DOHH2 (cell line): ENCODE results near the gene ZFYVE27.
"Not testable (repeated sequence)": the region's sequence is repeated elsewhere in the genome, so short reads cannot be mapped to it uniquely, and the experiment has no call there.

Source experiments
- H3F3A ChIP-seq: fragments of 200-600 bp; sonication (generic), shearing (Covaris generic); 2 replicates; pipeline ENCODE4 v1.6.0; 2016; ENCODE audit warnings: antibody characterized with exemption, mild to moderate bottlenecking; ENCODE audit not compliant: control insufficient read depth, insufficient read depth
- H3K27ac ChIP-seq: fragments of 200-600 bp; sonication (generic); 2 replicates; pipeline ENCODE4 v1.5.1; 2014; ENCODE audit warnings: low read depth, mild to moderate bottlenecking, low read length, moderate library complexity
- H3K27me3 ChIP-seq: fragments of 200-600 bp; sonication (generic); 2 replicates; pipeline ENCODE4 v1.6.1; 2014; ENCODE audit warnings: mild to moderate bottlenecking, low read length, mixed read lengths; ENCODE audit not compliant: control insufficient read depth
- H3K36me3 ChIP-seq: fragments of 200-600 bp; sonication (generic); 2 replicates; pipeline ENCODE4 v1.6.1; 2014; ENCODE audit warnings: mild to moderate bottlenecking, low read length, moderate library complexity, mixed read lengths; ENCODE audit not compliant: control insufficient read depth
- H3K4me1 ChIP-seq: fragments of 200-600 bp; sonication (generic); 2 replicates; pipeline ENCODE4 v1.6.1; 2014; ENCODE audit warnings: mild to moderate bottlenecking, low read length, mixed read lengths; ENCODE audit not compliant: control insufficient read depth
- H3K4me2 ChIP-seq: fragments of 200-600 bp; sonication (generic); 2 replicates; pipeline ENCODE4 v1.6.0; 2014; ENCODE audit warnings: mild to moderate bottlenecking, low read length, moderate library complexity
- H3K4me3 ChIP-seq: fragments of 200-600 bp; sonication (generic); 2 replicates; pipeline ENCODE4 v1.5.1; 2014; ENCODE audit warnings: mild to moderate bottlenecking, low read length, mixed read lengths
- H3K79me2 ChIP-seq: fragments of 200-600 bp; sonication (generic); 2 replicates; pipeline ENCODE4 v1.6.1; 2014; ENCODE audit warnings: mild to moderate bottlenecking, low read length, mixed read lengths; ENCODE audit not compliant: control insufficient read depth
- H3K9me2 ChIP-seq: fragments of 200-600 bp; sonication (generic); replicated peaks from 2 replicates; pipeline ENCODE4 v1.6.1; 2014; ENCODE audit warnings: mild to moderate bottlenecking, low read length, mixed read lengths; ENCODE audit not compliant: control insufficient read depth
- H3K9me3 ChIP-seq: fragments of 200-600 bp; sonication (generic); 2 replicates; pipeline ENCODE4 v1.6.1; 2014; ENCODE audit warnings: antibody characterized with exemption, low read length, mixed read lengths; ENCODE audit not compliant: control insufficient read depth, insufficient read depth
- H4K20me1 ChIP-seq: fragments of 200-600 bp; sonication (generic); 2 replicates; pipeline ENCODE4 v1.6.0; 2014; ENCODE audit warnings: low read depth, mild to moderate bottlenecking, antibody characterized with exemption, low read length, moderate library complexity; ENCODE audit not compliant: control insufficient read depth, insufficient read depth
- EZH2phosphoT487 ChIP-seq: fragments of 200-600 bp; sonication (generic); IDR thresholded peaks from 2 replicates; pipeline ENCODE4 v1.6.1; 2017; ENCODE audit warnings: borderline replicate concordance, mild to moderate bottlenecking, antibody characterized with exemption, low read length, moderate library complexity, mixed read lengths
- TF ChIP-seq, protein P1 (sequence below): fragments of 200-600 bp; sonication (generic); IDR thresholded peaks from one replicate; pipeline ENCODE4 v1.5.1; 2014; ENCODE audit warnings: antibody characterized with exemption, mild to moderate bottlenecking, low read depth, low read length; ENCODE audit not compliant: poor library complexity, severe bottlenecking

The ZFYVE27 gene, protein sequence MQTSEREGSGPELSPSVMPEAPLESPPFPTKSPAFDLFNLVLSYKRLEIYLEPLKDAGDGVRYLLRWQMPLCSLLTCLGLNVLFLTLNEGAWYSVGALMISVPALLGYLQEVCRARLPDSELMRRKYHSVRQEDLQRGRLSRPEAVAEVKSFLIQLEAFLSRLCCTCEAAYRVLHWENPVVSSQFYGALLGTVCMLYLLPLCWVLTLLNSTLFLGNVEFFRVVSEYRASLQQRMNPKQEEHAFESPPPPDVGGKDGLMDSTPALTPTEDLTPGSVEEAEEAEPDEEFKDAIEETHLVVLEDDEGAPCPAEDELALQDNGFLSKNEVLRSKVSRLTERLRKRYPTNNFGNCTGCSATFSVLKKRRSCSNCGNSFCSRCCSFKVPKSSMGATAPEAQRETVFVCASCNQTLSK

DNA sequence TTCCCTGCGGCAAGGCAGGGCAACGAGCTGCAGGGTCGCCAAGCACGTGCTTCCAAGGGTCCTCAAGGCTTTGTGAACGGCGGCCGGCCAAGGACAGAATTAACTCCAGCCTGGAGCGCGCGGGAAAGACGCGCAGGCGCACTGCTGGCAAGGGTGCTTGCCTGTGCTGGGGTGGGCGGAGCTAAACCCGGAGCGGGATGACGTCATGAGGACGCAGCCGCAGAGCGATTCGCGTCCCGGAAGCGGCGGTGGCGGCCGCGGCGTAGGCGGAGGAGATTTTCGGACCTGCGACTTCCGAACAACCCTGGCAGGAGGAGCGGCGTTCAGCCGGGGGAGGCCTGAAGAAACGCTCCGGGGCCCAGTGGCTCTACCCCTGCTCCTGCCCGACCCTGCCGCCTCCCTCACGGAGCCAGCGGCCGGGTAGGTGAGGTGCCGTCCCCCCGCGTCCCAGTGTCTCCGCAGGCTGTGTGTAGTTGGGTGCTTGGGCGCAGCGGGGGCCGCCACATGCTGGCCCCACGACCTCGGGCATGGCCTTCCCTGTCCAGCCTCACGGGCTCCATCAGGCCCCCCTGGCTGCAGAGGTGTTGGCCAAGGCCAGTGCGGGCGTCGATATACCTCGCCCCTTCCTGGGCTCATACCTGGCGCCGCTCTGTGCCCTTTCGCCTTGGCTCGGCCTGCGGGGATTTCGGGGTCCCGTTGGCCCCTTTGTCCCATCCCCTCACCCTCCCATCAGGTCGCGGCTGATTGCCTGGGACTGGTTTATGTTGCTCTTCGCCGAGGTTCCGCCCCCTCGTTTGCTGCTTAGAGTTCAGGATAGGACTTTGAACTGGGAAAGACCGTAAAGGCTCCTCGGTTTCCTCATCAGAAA, at the start of gene ZFYVE27:
TSS of gene ZFYVE27 (plus strand) at position 227 of the 868 bp plus-strand sequence. CDS start 1,350 bp downstream, outside the sequence.
- no peak for TF ChIP-seq EZH2phosphoT487
- H4K20me1 ChIP-seq, result peaks cover 17% of the 10 kb centered on the region; the same call in 1 of the 2 replicates
- H3F3A ChIP-seq, result peaks cover 8% of the 10 kb centered on the region
- no peaks in the 10 kb centered on the region for H3K27me3 ChIP-seq
- peak within 1 kb of the TSS; percentile 98 for H3K4me2 ChIP-seq
- H3K4me3 ChIP-seq, result peak within 1 kb of the TSS; percentile 98
- peaks cover 52% of the 10 kb centered on the region for H3K79me2 ChIP-seq
- peak within 1 kb of the TSS; percentile 90 for H3K27ac ChIP-seq
- peaks cover 47% of the 10 kb centered on the region for H3K4me1 ChIP-seq
- H3K9me2 ChIP-seq, result no peaks in the 10 kb centered on the region
- peaks cover 3% of the 10 kb centered on the region; the same call in 1 of the 2 replicates for H3K9me3 ChIP-seq
- H3K36me3 ChIP-seq, result peaks cover 41% of the 10 kb centered on the region

DNA sequence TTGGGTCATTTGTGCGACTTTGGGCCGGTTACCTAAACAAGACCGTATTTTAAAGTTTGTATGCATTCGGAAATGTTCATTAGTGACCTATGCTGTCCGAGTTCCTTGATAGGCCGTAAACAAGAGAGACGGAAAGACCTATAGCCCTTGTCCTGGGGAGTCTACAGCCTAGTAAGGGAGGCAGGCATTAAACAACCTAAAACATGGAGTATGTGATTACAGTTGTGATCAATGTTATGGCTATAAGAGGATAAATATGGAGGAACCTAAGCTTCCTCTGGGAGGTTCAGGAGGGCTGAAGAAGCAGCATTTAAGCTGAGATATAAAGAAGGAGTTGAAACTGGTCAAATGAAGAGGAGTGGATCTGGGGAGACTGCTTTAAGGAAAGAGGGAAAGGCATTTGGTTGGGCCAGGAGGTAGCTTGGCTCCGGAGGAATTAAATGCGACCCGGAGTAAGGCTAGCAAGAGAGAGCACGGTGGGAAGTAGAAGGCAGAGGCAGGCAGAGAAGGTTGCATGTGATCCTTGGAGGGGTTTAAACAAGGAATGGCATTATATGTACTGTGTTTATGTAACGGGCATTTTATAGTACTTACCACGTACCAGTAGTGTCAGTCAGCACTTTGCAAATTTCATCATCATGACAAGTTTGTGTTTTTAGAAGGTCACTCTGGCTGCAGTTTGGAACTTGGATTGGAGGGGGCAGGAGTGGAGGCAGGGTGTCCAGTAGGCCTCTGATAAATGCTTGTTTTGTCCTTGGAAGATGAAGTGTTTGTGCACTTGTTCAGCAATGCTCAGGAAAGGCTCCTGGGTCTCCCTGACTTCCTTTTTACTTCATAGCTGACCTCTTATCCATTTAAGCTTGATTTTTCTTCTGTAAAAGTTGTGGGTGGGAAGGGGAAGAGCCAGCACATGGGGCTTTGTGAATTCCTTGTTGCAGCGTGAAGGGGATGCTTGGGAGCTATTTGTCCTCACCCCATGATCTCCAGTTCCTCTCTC, 48.8 kb upstream of the ZFYVE27 start:
- Histone ChIP-seq H3K4me3 (peak overlapping the region; percentile 86), H3K27ac (no peak overlapping the region), H3K79me2 (no peaks in the 10 kb centered on the region), H3K9me2 (no peaks in the 10 kb centered on the region), H3K27me3 (no peaks in the 10 kb centered on the region), H3K4me1 (peaks cover 16% of the 10 kb centered on the region), H3F3A (peaks cover 2% of the 10 kb centered on the region; the same call in 1 of the 2 replicates), H3K36me3 (no peaks in the 10 kb centered on the region), H4K20me1 (no peaks in the 10 kb centered on the region), H3K9me3 (no peaks in the 10 kb centered on the region), H3K4me2 (peak overlapping the region; percentile 92)
- TF ChIP-seq EZH2phosphoT487, result no peak

DNA sequence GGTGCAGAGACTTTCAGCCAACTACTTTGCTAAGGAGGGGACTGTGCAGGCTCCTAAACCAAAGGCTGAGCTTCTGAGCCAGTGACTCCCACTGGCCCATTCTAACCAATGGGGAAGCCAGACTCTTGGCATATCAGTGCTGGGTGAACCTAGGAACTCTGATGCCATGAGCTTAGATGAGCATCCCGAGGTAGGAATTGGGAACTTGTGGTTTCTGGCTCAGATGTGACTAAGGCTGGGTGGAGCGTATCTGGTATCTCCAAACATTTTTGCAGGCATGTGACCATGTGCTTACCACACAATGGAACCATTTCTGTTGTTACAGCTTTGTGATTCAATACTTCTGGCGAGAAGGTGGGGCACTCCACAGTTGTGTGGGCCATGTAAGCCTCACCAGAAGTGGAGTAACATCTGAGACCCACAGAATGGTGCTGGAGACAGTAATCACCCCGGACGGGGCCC, 47.3 kb upstream of the ZFYVE27 start:
- no peak for TF ChIP-seq EZH2phosphoT487
- TF ChIP-seq, protein P1, sequence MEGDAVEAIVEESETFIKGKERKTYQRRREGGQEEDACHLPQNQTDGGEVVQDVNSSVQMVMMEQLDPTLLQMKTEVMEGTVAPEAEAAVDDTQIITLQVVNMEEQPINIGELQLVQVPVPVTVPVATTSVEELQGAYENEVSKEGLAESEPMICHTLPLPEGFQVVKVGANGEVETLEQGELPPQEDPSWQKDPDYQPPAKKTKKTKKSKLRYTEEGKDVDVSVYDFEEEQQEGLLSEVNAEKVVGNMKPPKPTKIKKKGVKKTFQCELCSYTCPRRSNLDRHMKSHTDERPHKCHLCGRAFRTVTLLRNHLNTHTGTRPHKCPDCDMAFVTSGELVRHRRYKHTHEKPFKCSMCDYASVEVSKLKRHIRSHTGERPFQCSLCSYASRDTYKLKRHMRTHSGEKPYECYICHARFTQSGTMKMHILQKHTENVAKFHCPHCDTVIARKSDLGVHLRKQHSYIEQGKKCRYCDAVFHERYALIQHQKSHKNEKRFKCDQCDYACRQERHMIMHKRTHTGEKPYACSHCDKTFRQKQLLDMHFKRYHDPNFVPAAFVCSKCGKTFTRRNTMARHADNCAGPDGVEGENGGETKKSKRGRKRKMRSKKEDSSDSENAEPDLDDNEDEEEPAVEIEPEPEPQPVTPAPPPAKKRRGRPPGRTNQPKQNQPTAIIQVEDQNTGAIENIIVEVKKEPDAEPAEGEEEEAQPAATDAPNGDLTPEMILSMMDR, result no peak
- no peak overlapping the region for H3K27ac ChIP-seq

DNA sequence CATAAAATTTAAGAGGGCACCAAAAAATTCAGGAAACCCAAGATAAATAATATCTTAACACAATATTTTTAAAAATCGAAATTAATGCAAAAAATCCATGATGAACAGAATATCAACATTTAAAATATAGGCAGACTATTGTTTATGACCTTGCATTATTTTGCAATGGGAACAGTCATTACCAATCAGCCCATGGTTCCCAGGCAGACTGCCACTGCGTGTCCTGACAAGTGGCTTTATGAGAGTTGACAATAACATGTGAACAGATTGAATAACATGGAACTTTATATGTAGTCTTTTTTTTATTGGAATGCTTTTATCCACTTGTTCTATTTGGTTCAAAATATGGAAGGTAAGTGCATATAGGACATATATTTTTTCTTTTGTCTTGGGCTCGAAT, 46.8 kb upstream of the ZFYVE27 start:
- no peak overlapping the region for H3K27ac ChIP-seq

More for the DNA sequence above, 47.3 kb upstream of the ZFYVE27 start:
- Histone ChIP-seq H3K9me3 (no peaks in the 10 kb centered on the region), H3K9me2 (no peaks in the 10 kb centered on the region), H3K36me3 (no peaks in the 10 kb centered on the region), H3K4me1 (peaks cover 16% of the 10 kb centered on the region), H3K79me2 (no peaks in the 10 kb centered on the region), H3K4me2 (no peak overlapping the region), H4K20me1 (no peaks in the 10 kb centered on the region), H3F3A (peaks cover 2% of the 10 kb centered on the region; the same call in 1 of the 2 replicates), H3K27me3 (0 out of 2 replicates have a peak, but pooled peaks cover 2% of the 10 kb centered on the region), H3K4me3 (no peak overlapping the region)

DNA sequence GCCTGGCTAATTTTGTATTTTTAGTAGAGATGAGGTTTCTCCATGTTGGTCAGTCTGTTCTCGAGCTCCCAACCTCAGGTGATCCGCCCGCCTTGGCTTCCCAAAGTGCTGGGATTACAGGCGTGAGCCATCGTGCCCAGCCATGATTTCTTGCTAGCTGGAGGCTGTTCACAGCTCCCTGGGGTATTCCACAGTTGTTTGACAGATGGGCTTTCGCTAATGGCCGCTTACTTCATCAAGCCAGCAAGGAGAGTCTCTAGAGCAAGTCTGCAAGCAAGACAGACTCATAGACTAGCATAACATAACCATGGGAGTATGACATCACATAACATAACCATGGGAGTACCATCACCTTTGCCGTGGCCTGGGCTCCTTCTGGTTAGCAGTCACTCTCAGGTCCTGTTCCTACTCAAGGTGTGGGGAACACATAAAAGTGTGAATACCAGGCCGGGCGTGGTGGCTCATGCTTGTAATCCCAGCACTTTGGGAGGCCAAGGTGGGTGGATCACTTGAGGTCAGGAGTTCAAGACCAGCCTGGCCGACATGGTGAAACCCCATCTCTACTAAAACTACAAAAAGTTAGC, 38.8 kb upstream of the ZFYVE27 start:
- not testable (repeated sequence) for H3K27me3 ChIP-seq, H3K4me2 ChIP-seq, H3K36me3 ChIP-seq, H4K20me1 ChIP-seq, H3K9me2 ChIP-seq, H3K4me3 ChIP-seq, H3K9me3 ChIP-seq, H3K4me1 ChIP-seq, H3K27ac ChIP-seq, H3F3A ChIP-seq, H3K79me2 ChIP-seq

More for the DNA sequence above, 46.8 kb upstream of the ZFYVE27 start:
- no peaks in the 10 kb centered on the region for H3K9me3 ChIP-seq
- H3F3A ChIP-seq, result peaks cover 2% of the 10 kb centered on the region; the same call in 1 of the 2 replicates
- H3K79me2 ChIP-seq, result no peaks in the 10 kb centered on the region
- TF ChIP-seq, protein P1, result no peak
- no peak for TF ChIP-seq EZH2phosphoT487
- H3K36me3 ChIP-seq, result no peaks in the 10 kb centered on the region
- H4K20me1 ChIP-seq, result no peaks in the 10 kb centered on the region
- H3K27me3 ChIP-seq, result 0 out of 2 replicates have a peak, but pooled peaks cover 2% of the 10 kb centered on the region
- H3K4me3 ChIP-seq, result no peak overlapping the region
- no peaks in the 10 kb centered on the region for H3K9me2 ChIP-seq
- no peak overlapping the region for H3K4me2 ChIP-seq
- peaks cover 16% of the 10 kb centered on the region for H3K4me1 ChIP-seq
